Measurements from ENCODE around the gene MAGEB17.
"Not testable (repeated sequence)": the region's sequence is repeated elsewhere in the genome, so short reads cannot be mapped to it uniquely, and the experiment has no call there.

The MAGEB17 gene

DNA sequence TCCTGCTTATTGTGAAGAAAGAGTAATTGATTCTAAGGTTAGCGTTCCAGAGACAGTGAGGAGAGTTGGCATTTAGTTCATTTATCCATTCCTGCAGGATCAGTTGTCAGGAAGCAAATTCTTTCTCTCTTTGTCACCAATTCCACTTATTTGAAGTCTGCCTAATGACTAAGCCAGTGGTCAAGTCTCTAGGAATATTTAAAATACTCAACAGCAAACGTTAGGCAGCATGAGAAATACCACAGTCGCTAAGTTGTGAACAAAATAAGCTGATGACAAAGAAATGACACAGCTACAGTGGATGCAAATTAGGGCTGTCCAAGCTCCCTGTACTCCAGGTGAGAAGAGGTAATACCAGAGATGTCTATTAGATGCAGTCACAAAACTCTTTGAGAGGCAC lies 6.6 kb upstream of the MAGEB17 start:
- DNase-seq = no peak

DNA sequence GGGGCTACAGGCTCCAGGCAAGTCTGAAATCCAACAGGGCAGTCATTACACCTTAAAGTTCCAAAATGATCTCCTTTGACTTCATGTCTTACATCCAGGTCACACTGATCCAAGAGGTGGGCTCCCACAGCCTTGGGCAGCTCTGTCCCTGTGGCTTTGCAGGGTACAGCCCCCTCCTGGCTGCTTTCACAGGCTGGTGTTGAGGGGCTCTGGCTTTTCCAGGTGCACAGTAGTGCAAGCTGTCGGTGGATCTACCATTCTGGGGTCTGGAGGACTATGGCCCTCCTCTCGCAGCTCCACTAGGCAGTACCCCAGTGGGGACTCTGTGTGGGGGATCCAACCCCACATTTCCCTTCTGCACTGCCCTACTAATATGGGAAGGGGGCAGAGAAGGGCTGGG lies 6.1 kb upstream of the MAGEB17 start:
- DNase-seq = not testable (repeated sequence)

DNA sequence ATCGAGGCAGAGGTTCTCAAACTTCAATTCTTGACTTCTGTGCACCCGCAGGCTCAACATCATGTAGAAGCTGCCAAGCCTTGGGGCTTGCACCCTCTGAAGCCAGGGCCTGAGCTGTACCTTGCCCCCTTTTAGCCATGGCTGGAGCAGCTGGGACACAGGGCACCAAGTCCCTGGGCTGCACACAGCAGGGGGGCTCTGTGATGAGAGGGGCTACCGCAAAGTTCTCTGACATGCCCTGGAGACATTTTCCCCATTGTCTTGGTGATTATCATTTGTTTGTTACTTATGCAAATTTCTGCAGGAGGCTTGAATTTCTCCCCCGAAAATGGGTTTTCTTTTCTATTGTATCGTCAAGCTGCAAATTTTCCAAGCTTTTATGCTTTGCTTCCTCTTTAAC lies 4.9 kb upstream of the MAGEB17 start:
- DNase-seq = no peak

DNA sequence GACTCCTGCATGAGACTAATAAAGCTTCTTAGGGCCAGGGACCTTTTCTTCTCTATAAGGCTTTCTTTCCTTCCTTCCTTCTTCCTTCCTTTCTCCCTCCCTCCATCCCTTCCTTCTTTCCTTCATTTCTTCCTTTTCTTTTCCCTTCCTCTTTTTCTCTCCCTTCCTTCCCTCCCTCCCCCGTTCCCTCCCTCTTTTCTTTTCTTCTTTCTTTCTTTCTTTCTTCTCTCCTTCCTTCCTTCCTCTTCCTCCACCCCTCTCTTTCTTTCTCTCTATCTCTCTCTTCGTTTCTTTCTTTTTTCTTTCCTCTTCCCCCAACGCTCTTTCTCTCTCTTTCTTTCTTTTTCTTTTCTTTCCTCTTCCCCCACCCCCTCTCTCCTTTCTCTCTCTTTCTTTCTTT lies 2.5 kb upstream of the MAGEB17 start:
- no peak for DNase-seq

DNA sequence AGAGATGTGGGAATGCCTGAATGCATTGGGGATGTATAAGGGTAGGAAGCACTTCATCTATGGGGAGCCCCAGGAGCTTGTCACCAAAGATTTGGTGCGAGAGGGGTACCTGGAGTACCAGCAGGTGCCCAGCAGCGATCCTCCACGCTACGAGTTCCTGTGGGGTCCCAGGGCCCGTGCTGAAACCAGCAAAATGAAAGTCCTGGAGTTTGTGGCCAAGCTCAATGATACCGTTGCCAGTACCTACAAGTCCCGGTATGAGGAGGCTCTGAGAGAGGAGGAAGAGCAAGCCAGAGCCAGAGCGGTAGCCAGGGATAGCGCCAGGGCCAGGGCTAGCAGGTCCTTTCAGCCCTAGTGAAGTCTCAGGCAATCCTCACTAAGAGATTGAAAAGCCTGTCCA lies 3.8 kb downstream of the MAGEB17 start:
- DNase-seq = no peak

DNA sequence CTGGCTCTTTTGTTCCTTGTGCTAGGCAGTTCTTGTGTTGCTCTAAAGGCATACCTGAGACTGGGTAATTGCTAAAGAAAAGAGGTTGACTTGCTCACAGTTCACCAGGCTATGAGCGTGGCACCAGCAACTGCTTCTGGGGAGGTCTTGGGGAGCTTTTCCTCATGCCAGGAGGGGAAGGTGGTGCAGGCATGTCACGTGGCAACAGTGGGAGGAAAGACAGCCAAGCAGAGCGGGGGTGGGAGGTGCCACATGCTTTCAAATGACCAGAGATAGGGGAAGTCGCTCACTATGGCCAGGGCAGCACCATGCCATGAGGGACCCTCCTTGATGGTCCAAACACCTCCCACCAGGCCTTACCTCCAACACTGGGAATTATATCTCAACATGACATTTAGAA lies 4.7 kb downstream of the MAGEB17 start:
- DNase-seq = no peak

DNA sequence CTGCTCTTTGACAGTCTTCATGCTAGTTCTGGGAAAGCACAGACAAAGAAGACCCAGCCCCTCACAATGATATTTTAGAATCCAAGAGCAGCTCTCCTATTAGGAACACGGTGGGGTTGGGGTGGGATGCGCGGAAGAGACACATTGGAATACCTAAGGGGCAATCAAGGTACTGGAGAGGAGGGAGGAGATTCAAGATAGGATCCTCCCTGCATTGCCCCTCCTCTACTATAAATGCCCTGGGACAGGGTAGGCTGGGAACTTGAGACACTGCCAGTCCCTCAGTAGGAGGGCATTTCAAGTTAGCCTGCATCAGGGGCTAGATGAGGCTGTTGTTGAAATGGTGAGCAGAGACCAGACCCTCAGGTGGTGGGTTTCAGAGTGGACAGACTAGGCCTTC lies 5.1 kb downstream of the MAGEB17 start:
- no peak for DNase-seq

DNA sequence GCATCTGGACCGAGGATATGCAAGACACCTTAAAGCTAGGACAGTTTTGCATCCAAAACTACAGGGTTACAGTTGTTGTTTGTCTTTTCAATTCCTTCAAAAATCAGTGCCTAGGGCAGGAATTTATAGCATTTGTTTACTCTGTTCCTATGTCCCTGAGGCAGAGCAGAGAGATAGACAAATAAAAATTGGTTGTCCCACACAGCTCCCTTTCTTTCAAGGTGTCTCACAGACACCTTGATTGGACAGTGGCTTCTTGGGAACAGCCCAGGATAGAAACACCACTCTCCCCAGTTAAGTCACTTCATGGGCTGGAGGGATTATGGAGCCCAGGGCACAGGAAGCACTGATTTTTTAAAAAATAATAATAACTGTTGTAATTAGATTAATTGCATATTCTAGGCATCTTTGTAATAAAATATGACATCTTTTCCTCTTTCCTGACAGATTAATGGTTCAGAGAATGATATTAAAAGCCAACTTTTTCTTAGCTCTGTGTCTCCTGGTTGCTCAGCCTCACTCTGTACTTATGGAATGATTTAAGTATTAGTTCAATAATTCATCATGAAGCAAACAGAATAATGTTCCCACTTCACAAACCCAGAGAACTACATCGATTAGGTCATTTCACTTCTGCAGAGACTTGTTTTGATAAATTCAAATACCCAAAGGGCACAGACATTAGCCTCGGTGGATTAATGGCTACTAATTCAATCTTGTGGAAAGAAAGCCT lies 8.2 kb downstream of the MAGEB17 start:
- DNase-seq = no peak

DNA sequence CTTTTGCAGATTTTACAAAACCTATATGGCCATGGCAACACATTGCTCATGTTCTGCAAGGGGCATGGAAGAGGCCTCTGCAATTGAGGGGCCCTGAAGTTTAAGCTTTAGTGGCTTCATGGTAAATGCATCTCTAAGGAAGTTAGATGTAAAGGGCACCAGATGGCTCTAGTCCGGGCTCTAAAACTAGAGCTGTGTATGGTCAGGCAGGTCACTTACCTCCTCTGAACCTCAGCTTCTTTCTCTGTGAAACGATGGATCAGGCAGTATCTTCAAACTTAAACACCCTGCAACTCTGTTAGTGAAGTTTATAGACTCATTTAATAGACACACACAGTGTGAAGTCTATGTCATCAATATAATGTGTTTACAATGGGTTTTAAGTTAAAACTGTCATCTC lies 10.0 kb downstream of the MAGEB17 start:
- DNase-seq = no peak

DNA sequence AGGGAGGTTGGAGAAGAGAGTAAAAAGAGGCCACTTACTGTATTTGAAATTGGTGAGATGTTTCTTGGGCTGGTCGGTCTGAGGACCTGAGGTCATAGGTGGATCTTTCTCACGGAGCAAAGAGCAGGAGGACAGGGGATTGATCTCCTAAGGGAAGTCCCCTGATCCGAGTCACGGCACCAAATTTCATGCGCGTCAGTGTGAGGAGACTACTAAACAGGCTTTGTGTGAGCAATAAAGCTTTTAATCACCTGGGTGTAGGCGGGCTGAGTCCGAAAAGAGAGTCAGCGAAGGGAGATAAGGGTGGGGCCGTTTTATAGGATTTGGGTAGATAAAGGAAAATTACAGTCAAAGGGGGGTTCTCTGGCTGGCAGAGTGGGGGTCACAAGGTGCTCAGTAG lies 16.6 kb downstream of the MAGEB17 start:
- DNase-seq = not testable (repeated sequence)

DNA sequence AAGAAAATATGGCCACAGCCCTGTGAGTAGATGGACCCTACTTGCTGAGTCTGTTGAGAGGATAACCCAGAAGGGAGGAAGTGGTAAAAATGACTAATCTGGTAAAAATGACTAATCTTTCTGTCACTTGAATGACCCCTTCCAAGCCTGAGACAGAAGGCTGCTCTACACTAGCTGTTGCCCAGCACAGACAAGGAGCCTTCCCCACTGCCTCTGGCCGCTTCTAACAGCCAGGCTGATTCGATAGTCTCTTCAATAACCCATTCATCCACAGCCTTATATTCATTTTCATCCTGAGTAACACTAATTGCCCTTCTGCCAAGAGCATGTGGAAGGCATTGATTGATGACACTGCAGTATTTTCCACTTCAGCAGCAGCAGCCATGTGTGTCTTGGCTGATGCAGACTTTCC lies 18.4 kb downstream of the MAGEB17 start:
- DNase-seq = no peak

DNA sequence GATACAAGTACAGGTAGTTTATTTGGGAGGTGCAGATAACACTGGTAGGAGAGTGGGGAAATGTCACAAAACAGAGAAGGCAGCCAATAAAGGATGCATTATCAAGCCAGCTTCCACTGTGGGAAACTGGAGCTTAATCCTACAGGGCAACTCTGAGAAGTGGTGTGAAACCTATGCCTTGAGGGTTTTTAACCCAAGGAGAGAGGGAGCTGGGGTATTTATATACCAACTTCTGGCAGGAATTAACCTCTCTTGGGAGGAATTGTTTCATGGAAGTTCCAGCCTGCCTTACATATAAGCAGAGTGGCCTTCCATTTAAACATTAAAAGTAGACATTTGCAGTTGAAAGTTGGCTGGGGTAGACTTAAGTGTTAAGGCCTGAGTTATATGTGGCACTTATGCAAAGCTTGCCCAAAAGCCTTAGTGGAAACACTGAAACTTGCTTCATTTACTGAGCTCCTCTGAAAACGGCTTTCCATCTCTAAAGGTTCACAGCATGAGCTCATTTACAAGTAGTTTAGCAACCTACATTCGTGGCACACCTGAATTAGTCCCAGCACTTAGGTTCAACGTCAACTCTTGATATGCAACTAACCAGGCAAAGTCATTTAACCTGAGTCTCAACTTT lies 19.2 kb downstream of the MAGEB17 start:
- no peak for DNase-seq

DNA sequence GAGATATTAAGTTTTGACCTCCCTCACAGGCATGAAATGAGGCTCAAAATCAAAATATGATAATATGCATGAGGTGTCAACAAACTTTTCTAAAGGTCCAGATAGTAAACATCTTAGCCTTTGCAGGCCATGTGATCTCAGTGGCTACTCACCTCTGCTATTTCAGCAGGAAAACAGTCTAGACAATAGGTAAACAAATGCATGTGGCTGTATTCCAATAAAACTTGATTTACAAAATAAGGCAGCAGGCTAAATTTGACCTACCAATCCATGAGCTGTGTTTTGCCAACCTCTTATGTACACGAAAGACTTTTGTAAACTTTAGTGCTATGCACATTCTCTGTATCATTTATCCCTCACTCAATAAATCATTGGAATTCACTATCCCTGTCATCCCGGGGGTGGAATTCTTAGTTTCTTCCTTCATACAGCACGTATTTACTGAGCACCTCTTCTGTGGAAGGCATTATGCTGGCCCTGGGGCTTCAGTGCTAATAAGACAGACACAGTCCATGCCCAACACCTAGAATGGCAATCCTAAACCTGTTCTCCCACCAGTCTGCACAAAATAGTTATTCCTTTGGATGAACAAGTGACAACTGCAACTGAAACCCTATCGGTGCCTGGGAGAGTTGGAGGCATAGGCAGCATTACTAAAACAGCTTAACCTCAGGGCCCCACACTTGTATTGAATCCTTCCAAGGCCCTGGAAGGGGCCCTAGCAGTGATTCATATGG lies 19.9 kb downstream of the MAGEB17 start:
- DNase-seq = no peak

DNA sequence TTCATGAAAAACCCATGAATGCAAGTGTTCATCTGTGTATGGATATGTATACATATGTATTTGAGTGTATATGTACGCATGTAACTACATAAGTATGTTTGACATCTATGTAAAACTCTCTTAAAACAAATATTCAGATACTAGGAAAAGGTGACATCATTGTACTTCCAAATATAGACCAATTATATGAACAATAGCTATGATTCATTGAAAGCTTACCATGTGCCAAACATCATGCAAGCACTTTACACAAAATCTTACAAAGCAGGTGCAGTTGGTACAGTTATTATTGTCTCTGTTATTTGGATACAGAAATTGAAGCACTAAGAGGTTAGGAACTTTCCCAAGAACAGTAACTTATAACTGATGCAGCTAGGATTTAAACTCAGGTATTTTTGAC lies 21.4 kb downstream of the MAGEB17 start:
- no peak for DNase-seq

DNA sequence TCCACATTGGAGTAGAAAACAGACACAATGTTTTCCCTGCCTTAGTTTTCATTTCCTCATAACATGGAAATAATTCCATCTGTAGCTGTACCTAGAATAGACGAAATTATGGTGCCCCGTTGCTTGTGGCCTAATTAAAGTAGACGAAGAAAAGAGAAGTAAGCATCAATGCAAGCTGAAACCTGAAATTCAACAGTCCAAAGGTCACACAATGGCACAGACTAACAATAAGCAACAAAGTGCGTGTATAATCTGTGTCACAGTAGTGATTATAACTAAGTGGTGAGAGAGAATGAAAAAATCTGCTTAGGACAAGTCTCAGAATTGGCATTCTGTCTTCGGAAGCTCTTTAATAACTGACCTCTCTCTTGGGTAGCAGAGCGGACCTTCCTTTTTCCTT lies 24.3 kb downstream of the MAGEB17 start:
- DNase-seq = no peak

DNA sequence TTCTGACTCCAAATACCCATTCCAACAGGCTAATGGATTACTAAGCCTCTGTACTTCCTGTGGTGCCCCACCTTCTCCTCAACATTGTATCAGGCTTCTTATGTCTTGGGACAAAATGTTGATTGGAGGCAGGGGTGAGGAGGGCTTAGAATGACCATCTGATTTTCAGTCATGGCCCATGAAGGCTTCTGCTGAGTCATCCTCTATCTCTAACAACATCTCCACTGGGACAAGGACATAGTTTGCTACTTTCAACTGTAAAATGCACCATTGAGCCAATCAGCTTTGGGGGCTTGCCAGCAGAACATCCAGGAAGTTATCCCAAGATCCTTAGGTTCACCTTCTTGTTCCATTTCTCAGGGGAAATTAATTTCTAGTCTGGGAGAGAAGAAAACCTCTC lies 29.5 kb downstream of the MAGEB17 start:
- DNase-seq = no peak

DNA sequence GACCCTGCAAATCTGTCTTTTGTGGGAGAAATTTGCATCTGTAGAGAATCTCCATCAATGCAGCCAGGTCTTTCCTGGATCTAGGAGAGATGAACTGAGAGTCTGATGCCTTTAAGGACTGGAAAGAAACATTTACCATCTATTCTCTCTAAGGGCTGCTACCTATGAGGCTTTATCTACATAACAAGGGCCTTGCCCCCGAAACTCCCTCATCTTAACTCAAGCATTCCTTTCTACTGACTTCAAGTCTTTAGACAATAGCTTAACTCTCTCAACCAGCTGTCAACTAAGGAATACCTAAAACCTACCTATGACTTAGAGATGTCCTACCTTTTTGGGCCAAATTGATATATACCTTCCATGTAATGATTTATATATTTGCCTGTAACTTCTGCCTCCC lies 32.1 kb downstream of the MAGEB17 start:
- no peak for DNase-seq

DNA sequence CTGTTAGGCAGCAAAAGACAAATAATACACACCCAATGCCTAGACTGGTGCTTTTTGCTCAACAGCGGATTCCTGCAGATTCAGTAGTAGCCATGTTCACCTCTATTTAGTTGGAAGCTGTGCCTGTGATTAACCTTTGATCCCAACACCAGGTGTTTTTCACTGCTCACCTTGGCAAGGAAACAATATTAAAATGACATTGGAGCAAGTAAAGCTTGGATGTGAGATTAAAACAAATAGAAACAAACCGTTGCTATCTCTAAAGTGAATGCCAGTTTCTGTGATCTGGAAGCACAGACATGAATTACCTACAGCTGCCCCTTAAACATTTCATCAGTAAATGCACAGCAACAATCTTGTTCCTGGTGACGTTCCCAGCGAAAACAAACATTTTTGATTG lies 35.7 kb downstream of the MAGEB17 start:
- DNase-seq = no peak

DNA sequence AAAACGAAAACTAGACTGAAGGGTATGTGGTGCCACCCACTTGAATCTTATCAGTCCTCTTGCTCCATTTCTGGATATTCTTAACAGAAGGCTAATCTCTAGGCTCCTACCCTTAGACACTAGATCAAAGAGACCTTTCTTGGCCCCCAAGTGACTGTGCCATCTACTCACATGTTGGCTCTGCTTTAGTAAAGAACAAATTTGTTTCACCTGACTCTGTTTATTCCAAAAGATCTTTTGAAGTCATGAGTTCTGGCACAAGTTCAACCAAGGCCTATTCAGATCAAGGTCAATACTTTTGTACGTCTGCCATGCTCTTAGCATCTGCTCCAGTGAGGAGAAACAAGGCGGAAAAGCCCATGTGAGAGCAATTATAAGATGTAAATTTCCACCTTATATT lies 37.3 kb downstream of the MAGEB17 start:
- no peak for DNase-seq

DNA sequence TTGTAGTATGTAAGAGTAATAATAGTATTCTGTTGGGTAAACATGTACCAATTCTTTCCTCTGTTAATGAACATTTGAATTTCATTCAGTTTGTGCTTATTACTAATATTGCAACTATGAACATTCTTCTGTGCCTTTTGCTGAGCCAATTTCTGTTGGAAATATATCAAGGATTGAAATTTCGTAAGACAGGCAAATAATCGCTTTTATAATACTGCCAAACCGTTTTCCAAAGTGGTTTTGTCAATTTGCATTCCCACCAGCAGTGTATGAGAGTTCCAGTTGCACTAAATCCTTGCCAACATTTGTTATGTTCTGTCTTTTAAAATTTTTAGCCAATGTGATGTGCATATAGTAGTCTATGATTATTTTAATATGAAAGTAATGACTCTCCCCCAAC lies 38.6 kb downstream of the MAGEB17 start:
- no peak for DNase-seq

DNA sequence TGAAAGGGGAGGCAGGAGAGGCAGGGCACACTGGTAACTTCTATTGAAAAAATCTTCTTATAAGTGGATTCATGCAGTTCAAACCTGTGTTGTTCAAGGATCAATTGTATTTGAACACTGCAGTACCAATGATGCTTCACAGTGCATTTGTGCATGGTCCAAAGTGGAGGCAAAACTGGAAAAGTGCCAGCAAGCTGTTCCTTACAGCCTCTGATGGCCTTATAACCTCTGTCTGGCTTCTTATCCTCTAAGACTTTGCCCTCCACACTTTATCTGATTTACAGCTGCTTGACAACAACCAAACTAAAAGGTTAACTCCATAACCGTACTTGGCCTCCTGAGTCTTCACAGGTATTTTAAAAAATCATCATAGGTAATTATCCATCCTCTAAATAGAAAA lies 40.4 kb downstream of the MAGEB17 start:
- DNase-seq = no peak

DNA sequence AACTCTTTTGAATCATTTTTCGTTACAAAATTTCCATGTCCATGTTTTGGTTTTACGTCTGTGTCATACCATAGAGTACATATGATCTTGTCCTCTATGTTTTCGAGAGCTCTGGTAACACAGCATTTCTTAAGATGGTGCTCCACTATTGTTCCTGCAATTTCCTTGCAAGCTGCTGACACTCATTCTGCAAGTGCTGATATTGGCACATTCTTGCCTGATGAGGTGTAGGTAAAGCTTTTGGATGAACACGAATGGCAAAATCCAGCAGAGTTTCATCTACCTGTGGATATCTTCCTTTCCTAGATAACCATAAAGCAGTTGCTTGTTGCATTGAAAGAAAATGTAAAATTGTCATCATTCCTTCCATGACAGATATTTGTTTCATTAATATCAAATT lies 41.3 kb downstream of the MAGEB17 start:
- no peak for DNase-seq

DNA sequence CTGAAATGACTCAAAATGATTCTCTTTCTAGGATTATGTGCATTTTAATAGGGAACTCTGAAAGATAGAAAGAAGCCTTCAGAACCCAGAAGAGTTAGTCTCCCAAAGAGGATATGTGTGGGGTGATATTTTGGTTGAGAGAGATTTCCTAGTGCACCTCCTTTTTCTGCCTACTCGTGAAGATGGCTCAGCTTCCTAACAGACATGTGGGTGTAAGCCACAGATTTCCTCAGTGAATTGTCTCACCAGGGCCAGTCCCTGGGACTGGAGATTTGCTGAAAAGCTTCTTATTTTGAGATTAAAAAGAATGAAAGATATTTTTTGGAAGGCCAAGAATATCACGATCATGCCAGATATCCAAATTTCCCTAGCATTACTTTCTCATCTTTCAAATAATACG lies 42.8 kb downstream of the MAGEB17 start:
- DNase-seq = no peak

DNA sequence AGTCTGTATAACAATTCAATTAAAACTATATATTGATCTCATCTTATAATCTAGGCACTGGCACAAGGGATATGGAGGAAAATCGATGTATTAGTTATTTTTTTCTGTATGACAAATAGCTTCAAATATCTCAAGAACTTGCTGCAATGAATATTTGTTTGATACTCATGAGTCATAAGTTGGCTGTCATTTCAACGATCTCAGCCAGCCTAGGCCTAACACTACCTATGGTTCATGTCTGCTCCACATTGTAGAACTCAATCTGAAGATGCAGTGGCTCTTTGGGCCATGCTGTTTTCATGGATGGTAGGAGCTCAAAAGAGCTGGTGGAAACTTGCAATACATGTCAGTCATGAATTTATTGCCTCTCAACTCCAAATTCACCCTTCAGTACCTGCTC lies 44.7 kb downstream of the MAGEB17 start:
- no peak for DNase-seq

All from stimulated activated CD8-positive, alpha-beta memory T cell treated with anti-CD3 and anti-CD28 coated beads, Interleukin-4, amount 100 ng/mL, for 48 hours (primary cell).